Coronary artery (tissue), 2 donors: ENCODE measurements around the gene INPP5B.

ENCODE experiments used
- DNase-seq: peaks from one replicate; pipeline ENCODE4 v3.0.0-alpha.2; 2017; ENCODE audit warnings: low spot score
- H3K27ac ChIP-seq, 2 donors: fragments of 200-600 bp; sonication (generic); one replicate each; pipeline ENCODE4 v1.5.1; 2016 to 2019
- H3K4me3 ChIP-seq: fragments of 200-600 bp; sonication (generic); 2 replicates; pipeline ENCODE4 v1.5.1; 2016; ENCODE audit warnings: mild to moderate bottlenecking, moderate library complexity
- CTCF ChIP-seq: fragments of 200-600 bp; sonication (generic); IDR thresholded peaks from one replicate; pipeline ENCODE4 v1.5.1; 2019; ENCODE audit warnings: antibody characterized with exemption

INPP5B gene

GRCh38 chr1:37954316-37954971 lies 7.6 kb upstream of the INPP5B start:
- no peak for TF ChIP-seq CTCF
- Histone ChIP-seq H3K27ac (no peak overlapping the region), H3K4me3 (no peak overlapping the region)
- DNase-seq = no peak

DNA sequence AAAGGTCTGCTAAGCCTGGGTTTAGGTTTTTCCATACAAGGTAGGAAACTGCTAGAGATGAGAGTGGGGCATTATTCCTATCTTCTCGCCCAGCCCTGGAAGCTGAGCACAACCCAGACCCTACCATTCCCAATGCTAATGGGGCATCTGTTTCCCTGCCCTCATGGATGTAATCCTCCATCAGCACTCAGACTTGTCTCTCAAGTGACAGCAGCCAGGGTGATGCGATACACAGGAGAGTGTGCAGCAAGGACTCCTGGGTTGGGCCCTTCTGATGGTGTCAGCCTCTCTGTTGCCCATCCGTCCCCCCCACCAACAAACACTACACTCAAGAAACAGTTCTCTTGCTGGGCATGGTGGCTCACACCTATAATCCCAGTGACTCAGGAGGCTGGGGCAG lies 5.9 kb upstream of the INPP5B start:
- no peak for DNase-seq
- TF ChIP-seq CTCF = no peak
- Histone ChIP-seq H3K27ac (no peak overlapping the region), H3K4me3 (no peak overlapping the region)

DNA sequence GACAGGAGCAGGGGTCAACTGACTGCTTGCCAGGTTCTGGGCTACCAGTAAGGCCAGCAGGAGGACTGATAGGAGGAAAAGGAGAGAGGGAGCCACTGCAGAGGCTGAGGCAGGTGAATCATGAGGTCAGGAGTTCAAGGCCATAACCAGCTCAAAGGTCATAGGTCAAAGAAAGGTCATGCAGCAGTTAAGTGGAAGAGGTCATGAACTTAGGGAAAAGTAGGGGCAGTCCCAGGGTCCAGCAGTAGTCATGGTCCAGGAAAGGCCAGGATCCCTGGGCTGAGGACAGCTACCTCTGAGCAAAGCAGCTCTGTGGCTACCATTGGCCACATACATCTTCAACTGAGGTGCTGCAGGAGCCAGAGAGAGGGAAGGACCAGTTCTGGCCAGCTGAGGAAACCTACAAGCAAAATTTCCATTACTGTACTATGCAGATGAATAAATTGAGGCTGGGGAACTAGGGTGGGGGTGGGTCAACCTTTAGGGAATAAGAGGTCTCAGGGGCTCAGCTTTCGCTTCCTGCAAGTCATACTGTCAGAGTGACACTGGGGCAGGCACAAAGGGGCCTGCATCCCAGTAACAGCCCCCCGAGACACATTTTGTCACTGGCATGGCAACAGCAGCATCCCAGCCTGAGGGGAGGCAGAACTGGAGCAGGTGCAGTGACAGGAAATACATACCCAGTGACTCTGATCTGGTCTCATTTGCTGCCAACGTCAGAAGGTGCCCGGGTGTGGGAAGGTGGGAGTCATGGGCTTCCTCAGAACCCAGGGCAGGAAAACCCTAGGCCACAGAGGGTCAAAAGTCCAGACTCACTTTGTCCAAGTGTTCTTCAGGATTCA lies 5.2 kb upstream of the INPP5B start:
- no peak for DNase-seq
- no peak overlapping the region for H3K27ac ChIP-seq
- H3K4me3 ChIP-seq = no peak overlapping the region
- no peak for TF ChIP-seq CTCF

GRCh38 chr1:37951041-37951782 lies 4.4 kb upstream of the INPP5B start:
- no peak overlapping the region for H3K4me3 ChIP-seq
- TF ChIP-seq CTCF = no peak
- no peak for DNase-seq
- H3K27ac ChIP-seq = no peak overlapping the region

DNA sequence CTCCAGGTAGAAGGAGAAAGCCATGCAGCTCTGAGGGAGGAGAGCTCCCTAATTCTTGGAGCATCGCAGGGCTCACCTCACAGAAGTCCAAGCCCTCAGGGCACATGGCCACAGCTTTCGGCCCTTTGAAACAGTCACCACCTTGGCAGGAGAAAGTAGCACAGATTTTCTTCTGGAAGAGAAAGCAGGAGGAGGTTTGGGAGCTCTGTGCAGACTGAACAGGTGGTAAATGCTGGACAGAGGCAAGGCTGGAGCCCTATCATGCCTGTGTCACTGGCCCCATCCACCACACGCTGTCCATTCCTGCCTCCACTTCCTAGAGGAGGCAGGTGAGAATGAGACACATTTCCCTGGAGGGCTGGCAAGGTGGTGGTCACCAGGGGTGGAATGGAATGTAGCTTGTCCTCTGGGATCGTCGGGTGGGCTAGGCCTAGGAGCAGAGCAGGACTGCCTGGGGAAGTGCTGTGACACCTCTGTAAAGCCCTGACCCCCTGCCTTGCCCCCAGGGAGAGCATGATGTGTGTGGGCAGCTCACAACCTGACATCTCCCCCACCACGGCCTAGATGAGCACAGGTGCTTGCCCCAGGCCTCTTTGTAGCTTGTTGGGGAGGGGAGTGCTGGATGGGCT lies 2.8 kb upstream of the INPP5B start:
- TF ChIP-seq CTCF = no peak
- no peak for DNase-seq
- Histone ChIP-seq H3K27ac (no peak overlapping the region), H3K4me3 (no peak overlapping the region)

GRCh38 chr1:37948841-37949240 lies 2.0 kb upstream of the INPP5B start:
- no peak for TF ChIP-seq CTCF
- no peak overlapping the region for H3K4me3 ChIP-seq
- no peak overlapping the region for H3K27ac ChIP-seq
- DNase-seq = no peak
